Peyer's patch (tissue), 4 donors: Measurements from ENCODE around the gene COL27A1. TPM values are rescaled to one million over a fixed set of nuclear protein-coding genes. Genes with fewer than 3 reads are reported as not detected.

Experiments
- DNase-seq, 3 donors: peaks; one replicate each; pipeline ENCODE4 v3.0.0-alpha.2; 2017 to 2019
- H3K27ac ChIP-seq, 4 donors: fragments of 200-600 bp; sonication (generic); one replicate each; pipeline ENCODE4 v1.5.1; 2016 to 2019
- H3K27me3 ChIP-seq, 2 donors: fragments of 200-600 bp; sonication (generic); one replicate each; pipeline ENCODE4 v1.5.1; 2019
- H3K36me3 ChIP-seq, 3 donors: fragments of 200-600 bp; sonication (generic); one replicate each; pipeline ENCODE4 v1.5.1; 2016 to 2019
- H3K4me1 ChIP-seq, 4 donors: fragments of 200-600 bp; sonication (generic); one replicate each; pipeline ENCODE4 v1.5.1; 2016 to 2019
- H3K4me3 ChIP-seq, 4 donors: fragments of 200-600 bp; sonication (generic); 1 replicate in 3 of 4; 2 replicates in 1 of 4; pipeline ENCODE4 v1.5.1; 2016 to 2019; ENCODE audit warnings: mild to moderate bottlenecking in 1 of 4
- H3K9me3 ChIP-seq, 4 donors: fragments of 200-600 bp; sonication (generic); one replicate each; pipeline ENCODE4 v1.5.1; 2016 to 2019; ENCODE audit warnings: mild to moderate bottlenecking in 1 of 4
- CTCF ChIP-seq, 6 experiments: fragments of 450-650 bp in 4 of 6; fragments of 200-600 bp in 2 of 6; sonication (generic) in 1 of 6; IDR thresholded peaks; one replicate each; pipeline ENCODE4 v1.5.1; 2017 to 2019; ENCODE audit warnings: antibody characterized with exemption in 6 of 6, mild to moderate bottlenecking in 3 of 6, moderate library complexity in 1 of 6
- POLR2A ChIP-seq, 2 donors: fragments of 450-650 bp; IDR thresholded peaks; one replicate each; pipeline ENCODE4 v1.5.1; 2017; ENCODE audit warnings: antibody characterized with exemption in 2 of 2, mild to moderate bottlenecking in 2 of 2, moderate library complexity in 2 of 2
- total RNA-seq, 4 donors: library from RNA; depleted of rRNA; stranded (reverse); fragments of >200 nt; gene quantifications; one replicate each; pipeline ENCODE4 v1.1.0, GENCODE V29; 2016

COL27A1 gene
- total RNA-seq, 4 donors from 2014 or later, result 5.8 to 23.1 (median 7.2) TPM

- TF ChIP-seq POLR2A (IDR thresholded peaks at IDR 0.05) (no peak), CTCF (IDR thresholded peaks at IDR 0.05) (no peak)
- Histone ChIP-seq H3K36me3 (no peaks in the 10 kb centered on the region), H3K4me3 (no peak overlapping the region), H3K27ac (no peak overlapping the region), H3K27me3 (no peaks in the 10 kb centered on the region), H3K4me1 (no peaks in the 10 kb centered on the region), H3K9me3 (no peaks in the 10 kb centered on the region)
- DNase-seq, result peak in 1 of 3 donors; percentile 42
Observed at GRCh38 chr9:114169029-114169951, 14.0 kb downstream of the COL27A1 start.

DNA sequence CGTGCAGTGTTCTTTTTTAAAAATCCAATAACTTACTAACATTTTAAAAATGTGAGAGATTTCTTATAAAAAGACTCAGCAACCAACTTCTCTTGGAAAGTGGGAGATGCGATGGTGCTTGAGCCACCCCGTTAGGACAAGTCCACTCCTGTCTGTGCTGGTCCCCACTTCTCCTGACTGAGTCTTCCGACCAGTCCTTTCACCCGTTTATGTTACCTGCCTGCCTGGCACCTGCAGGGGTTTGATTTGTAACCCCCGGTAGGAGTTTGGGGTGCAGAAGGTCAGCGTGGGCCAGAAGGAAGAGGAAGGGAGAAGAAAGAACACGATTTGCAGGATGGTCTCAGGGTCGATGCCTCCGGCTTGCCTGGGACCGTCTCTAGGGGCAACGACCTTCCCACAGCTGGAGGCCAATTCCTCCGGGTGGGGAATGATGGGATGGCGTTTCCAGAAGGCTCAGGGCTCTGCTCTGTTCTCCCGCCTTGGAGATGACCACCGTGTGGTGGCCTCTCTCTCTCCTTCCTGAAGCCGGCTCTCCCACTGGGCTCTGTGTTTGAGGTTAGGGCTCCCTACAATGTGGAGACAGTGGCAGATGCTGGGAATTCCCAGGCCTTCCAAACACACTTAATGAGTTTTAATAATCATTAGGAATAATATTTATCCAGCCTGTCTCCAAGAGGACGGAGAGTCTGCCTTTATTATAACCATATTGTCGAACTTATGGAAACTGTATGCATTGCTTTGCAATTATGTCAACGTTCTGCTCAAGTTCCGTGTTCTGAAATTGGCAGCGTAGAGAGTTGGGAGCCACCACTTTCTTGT is 14.8 kb downstream of the COL27A1 start:
- DNase-seq, result no peak
- Histone ChIP-seq H3K4me3 (no peak overlapping the region), H3K27ac (peak overlapping the region in 1 of 4 donors; percentile 22), H3K27me3 (no peaks in the 10 kb centered on the region), H3K9me3 (no peaks in the 10 kb centered on the region), H3K4me1 (peaks cover 0 to 6% (median 0%) of the 10 kb centered on the region in 4 donors), H3K36me3 (no peaks in the 10 kb centered on the region)
- TF ChIP-seq POLR2A (IDR thresholded peaks at IDR 0.05) (no peak), CTCF (IDR thresholded peaks at IDR 0.05) (no peak)

DNA sequence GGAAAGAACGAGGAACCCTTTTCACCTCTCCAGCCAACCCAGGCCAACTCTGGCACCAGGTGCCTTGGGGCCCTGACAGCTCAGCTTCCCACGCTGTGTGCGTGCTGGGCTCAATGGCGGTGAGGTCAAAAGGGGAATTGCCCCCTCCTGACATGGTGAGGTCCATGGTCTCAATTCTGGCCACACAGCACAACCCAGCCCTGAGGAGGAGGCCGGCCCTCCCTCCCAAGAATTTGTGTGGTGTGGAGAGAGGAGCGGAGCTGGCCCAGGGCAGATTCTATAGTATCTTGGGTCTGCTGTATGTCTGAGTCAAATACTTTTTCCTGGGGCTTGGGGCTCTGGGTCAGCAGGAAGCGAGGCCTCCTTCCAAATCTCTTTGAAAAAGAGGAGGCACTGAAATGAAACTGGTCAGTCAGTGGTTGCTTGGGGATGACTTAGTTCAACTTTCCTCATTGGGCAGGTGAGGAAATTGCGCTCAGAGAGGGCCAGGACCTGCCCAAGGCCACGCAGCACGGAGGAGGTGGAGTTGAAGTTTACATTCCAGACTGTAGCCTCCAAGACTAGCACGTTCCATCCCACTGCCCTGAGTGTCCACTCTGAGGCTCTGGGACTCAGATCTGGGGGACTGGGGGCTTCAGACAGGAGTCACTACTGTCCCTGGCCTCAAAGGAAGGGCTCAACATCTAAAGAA is 15.6 kb downstream of the COL27A1 start:
- Histone ChIP-seq H3K4me3 (no peak overlapping the region), H3K27me3 (no peaks in the 10 kb centered on the region), H3K4me1 (peaks cover 0 to 10% (median 0%) of the 10 kb centered on the region in 4 donors), H3K27ac (peak overlapping the region in 1 of 4 donors; percentile 22), H3K9me3 (no peaks in the 10 kb centered on the region), H3K36me3 (no peaks in the 10 kb centered on the region)
- DNase-seq, result no peak
- TF ChIP-seq POLR2A (IDR thresholded peaks at IDR 0.05) (no peak), CTCF (IDR thresholded peaks at IDR 0.05) (no peak)

DNA sequence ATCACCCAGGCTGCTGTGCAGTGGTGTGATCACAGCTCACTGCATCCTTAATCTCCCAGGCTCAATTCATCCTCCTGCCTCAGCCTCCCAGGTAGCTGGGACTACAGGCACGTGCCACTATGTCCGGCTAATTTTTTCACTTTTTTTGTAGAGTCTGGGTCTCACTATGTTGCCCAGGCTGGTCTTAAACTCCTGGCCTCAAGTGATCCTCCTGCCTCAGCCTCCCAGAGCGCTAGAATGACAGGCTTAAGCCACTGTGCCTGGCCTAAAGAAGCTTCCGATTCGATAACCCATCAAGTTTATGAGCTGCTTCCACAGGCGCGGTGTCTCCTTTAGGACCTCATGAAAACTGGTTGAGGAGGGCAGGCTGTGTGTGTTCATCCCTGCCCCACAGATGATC is 16.2 kb downstream of the COL27A1 start:
- Histone ChIP-seq H3K9me3 (no peaks in the 10 kb centered on the region), H3K4me3 (no peak overlapping the region), H3K4me1 (peaks cover 0 to 13% (median 0%) of the 10 kb centered on the region in 4 donors), H3K36me3 (no peaks in the 10 kb centered on the region), H3K27me3 (no peaks in the 10 kb centered on the region), H3K27ac (no peak overlapping the region)
- no peak for DNase-seq
- TF ChIP-seq POLR2A (IDR thresholded peaks at IDR 0.05) (no peak), CTCF (IDR thresholded peaks at IDR 0.05) (no peak)
